ENCODE data around the gene FSIP1.

The FSIP1 gene

GRCh38 chr15:39746714-39747276, 35.8 kb downstream of the FSIP1 start:
- Histone ChIP-seq H3K27me3 (ENCODE audit: insufficient read depth, low read length) (no peaks in the 10 kb centered on the region), H2AFZ (ENCODE audit: insufficient read depth, low read length, poor library complexity) (no peak overlapping the region), H3K4me1 (ENCODE audit: control insufficient read depth in 1 of 2, insufficient read depth in 2 of 2, low read length in 2 of 2) (no peaks in the 10 kb centered on the region), H2BK5ac (ENCODE audit: low read depth, low read length, poor library complexity) (no peak overlapping the region), H3K36me3 (ENCODE audit: control insufficient read depth in 1 of 2, insufficient read depth in 2 of 2, low read length in 2 of 2) (no peaks in the 10 kb centered on the region), H4K8ac (ENCODE audit: low read depth, low read length) (no peak overlapping the region), H4K12ac (ENCODE audit: low read depth, low read length) (no peak overlapping the region), H3K9me3 (ENCODE audit: insufficient read depth, low read depth, low read length) (no peaks in the 10 kb centered on the region), H3K79me2 (ENCODE audit: control insufficient read depth, insufficient read depth, low read length, poor library complexity) (no peaks in the 10 kb centered on the region), H3K23ac (ENCODE audit: low read length) (no peak overlapping the region), H3K4me3 (ENCODE audit: low read depth, low read length) (no peak overlapping the region), H2BK120ac (ENCODE audit: insufficient read depth, low read length, poor library complexity) (no peak overlapping the region), H2BK12ac (ENCODE audit: low read length) (no peak overlapping the region), H3K9ac (ENCODE audit: low read length) (no peak overlapping the region), H4K91ac (ENCODE audit: low read depth, low read length) (no peak overlapping the region), H3K14ac (ENCODE audit: low read length) (no peak overlapping the region), H3K79me1 (ENCODE audit: low read length) (no peaks in the 10 kb centered on the region), H2AK5ac (ENCODE audit: low read length) (no peak overlapping the region), H3K4me2 (ENCODE audit: low read length) (no peak overlapping the region), H3K4ac (ENCODE audit: low read depth, low read length) (no peak overlapping the region), H3K27ac (ENCODE audit: low read depth, low read length) (no peak overlapping the region), H3K18ac (ENCODE audit: low read length) (no peak overlapping the region)
- no peak for DNase-seq
- no CpG with 5 or more reads among the region's 1 CpG for WGBS (ENCODE audit: extremely low coverage, insufficient coverage, insufficient read length)

DNA sequence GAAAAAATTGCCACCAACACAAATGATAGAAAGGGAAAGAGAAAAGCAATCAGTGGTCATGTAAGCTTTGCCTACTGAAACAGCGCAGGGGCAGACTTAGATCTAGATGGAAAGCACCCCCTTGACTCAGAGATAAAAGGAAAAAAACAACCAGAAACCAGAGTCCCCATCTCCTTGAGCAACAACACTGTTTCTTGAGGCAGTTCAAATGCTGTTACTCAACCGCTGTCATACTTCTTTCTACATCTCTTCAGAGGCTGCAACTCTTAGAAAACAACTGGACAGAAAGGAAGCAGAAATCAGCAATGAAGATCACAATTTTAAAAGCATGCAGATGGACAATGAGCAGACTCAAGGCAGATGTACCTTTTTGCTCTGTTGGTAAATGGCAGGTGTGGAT, 36.5 kb downstream of the FSIP1 start:
- Histone ChIP-seq H4K8ac (ENCODE audit: low read depth, low read length) (no peak overlapping the region), H3K9ac (ENCODE audit: low read length) (no peak overlapping the region), H3K27me3 (ENCODE audit: insufficient read depth, low read length) (no peaks in the 10 kb centered on the region)

DNA sequence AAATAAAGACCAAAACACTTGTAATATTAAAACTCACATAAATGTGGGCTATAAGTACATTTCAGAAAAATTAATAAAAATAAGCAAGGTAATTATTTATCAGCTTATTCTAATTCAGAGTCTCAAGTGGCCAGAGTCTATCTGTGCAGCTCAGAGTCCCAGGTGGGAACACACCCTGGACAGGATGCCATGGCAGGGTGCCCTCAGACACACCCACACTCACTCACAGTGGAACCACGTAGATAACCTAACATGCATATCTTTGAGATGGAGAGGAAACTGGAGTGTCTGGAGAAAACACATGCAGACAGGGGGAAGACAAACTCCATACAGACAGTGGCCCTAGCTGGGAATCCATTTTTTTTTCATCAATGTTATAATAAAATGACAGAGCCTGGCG, 37.2 kb downstream of the FSIP1 start:
- H3K4me1 ChIP-seq (ENCODE audit: control insufficient read depth in 1 of 2, insufficient read depth in 2 of 2, low read length in 2 of 2), result no peaks in the 10 kb centered on the region
- H2BK120ac ChIP-seq (ENCODE audit: insufficient read depth, low read length, poor library complexity), result no peak overlapping the region
- H3K79me2 ChIP-seq (ENCODE audit: control insufficient read depth, insufficient read depth, low read length, poor library complexity), result no peaks in the 10 kb centered on the region
- WGBS (ENCODE audit: extremely low coverage, insufficient coverage, insufficient read length), result no CpG with 5 or more reads among the region's 2 CpGs
- H3K9me3 ChIP-seq (ENCODE audit: insufficient read depth, low read depth, low read length), result no peaks in the 10 kb centered on the region
- DNase-seq, result no peak
- H3K36me3 ChIP-seq (ENCODE audit: control insufficient read depth in 1 of 2, insufficient read depth in 2 of 2, low read length in 2 of 2), result no peaks in the 10 kb centered on the region
- no peak overlapping the region for H2AK5ac ChIP-seq (ENCODE audit: low read length)
- H3K27ac ChIP-seq (ENCODE audit: low read depth, low read length), result no peak overlapping the region
- H3K9ac ChIP-seq (ENCODE audit: low read length), result no peak overlapping the region
- H2BK5ac ChIP-seq (ENCODE audit: low read depth, low read length, poor library complexity), result no peak overlapping the region
- H3K79me1 ChIP-seq (ENCODE audit: low read length), result no peaks in the 10 kb centered on the region
- no peak overlapping the region for H3K18ac ChIP-seq (ENCODE audit: low read length)
- no peak overlapping the region for H3K4ac ChIP-seq (ENCODE audit: low read depth, low read length)
- H3K27me3 ChIP-seq (ENCODE audit: insufficient read depth, low read length), result no peaks in the 10 kb centered on the region
- no peak overlapping the region for H3K14ac ChIP-seq (ENCODE audit: low read length)
- no peak overlapping the region for H2BK12ac ChIP-seq (ENCODE audit: low read length)
- no peak overlapping the region for H3K23ac ChIP-seq (ENCODE audit: low read length)
- no peak overlapping the region for H3K4me3 ChIP-seq (ENCODE audit: low read depth, low read length)
- H2AFZ ChIP-seq (ENCODE audit: insufficient read depth, low read length, poor library complexity), result no peak overlapping the region
- H4K8ac ChIP-seq (ENCODE audit: low read depth, low read length), result no peak overlapping the region
- H3K4me2 ChIP-seq (ENCODE audit: low read length), result no peak overlapping the region
- no peak overlapping the region for H4K12ac ChIP-seq (ENCODE audit: low read depth, low read length)
- no peak overlapping the region for H4K91ac ChIP-seq (ENCODE audit: low read depth, low read length)

More for the DNA sequence above, 36.5 kb downstream of the FSIP1 start:
- Histone ChIP-seq H3K36me3 (ENCODE audit: control insufficient read depth in 1 of 2, insufficient read depth in 2 of 2, low read length in 2 of 2) (no peaks in the 10 kb centered on the region), H3K4me2 (ENCODE audit: low read length) (no peak overlapping the region), H4K12ac (ENCODE audit: low read depth, low read length) (no peak overlapping the region), H3K14ac (ENCODE audit: low read length) (no peak overlapping the region), H2BK5ac (ENCODE audit: low read depth, low read length, poor library complexity) (no peak overlapping the region), H2AK5ac (ENCODE audit: low read length) (no peak overlapping the region), H2BK12ac (ENCODE audit: low read length) (no peak overlapping the region), H2AFZ (ENCODE audit: insufficient read depth, low read length, poor library complexity) (no peak overlapping the region), H3K4me1 (ENCODE audit: control insufficient read depth in 1 of 2, insufficient read depth in 2 of 2, low read length in 2 of 2) (no peaks in the 10 kb centered on the region), H3K79me2 (ENCODE audit: control insufficient read depth, insufficient read depth, low read length, poor library complexity) (no peaks in the 10 kb centered on the region), H3K9me3 (ENCODE audit: insufficient read depth, low read depth, low read length) (no peaks in the 10 kb centered on the region), H3K4ac (ENCODE audit: low read depth, low read length) (no peak overlapping the region), H3K27ac (ENCODE audit: low read depth, low read length) (no peak overlapping the region), H3K18ac (ENCODE audit: low read length) (no peak overlapping the region), H4K91ac (ENCODE audit: low read depth, low read length) (no peak overlapping the region), H3K23ac (ENCODE audit: low read length) (peak overlapping the region; percentile 98), H2BK120ac (ENCODE audit: insufficient read depth, low read length, poor library complexity) (no peak overlapping the region), H3K4me3 (ENCODE audit: low read depth, low read length) (no peak overlapping the region), H3K79me1 (ENCODE audit: low read length) (no peaks in the 10 kb centered on the region)
- no peak for DNase-seq
- no CpG with 5 or more reads among the region's 2 CpGs for WGBS (ENCODE audit: extremely low coverage, insufficient coverage, insufficient read length)

DNA sequence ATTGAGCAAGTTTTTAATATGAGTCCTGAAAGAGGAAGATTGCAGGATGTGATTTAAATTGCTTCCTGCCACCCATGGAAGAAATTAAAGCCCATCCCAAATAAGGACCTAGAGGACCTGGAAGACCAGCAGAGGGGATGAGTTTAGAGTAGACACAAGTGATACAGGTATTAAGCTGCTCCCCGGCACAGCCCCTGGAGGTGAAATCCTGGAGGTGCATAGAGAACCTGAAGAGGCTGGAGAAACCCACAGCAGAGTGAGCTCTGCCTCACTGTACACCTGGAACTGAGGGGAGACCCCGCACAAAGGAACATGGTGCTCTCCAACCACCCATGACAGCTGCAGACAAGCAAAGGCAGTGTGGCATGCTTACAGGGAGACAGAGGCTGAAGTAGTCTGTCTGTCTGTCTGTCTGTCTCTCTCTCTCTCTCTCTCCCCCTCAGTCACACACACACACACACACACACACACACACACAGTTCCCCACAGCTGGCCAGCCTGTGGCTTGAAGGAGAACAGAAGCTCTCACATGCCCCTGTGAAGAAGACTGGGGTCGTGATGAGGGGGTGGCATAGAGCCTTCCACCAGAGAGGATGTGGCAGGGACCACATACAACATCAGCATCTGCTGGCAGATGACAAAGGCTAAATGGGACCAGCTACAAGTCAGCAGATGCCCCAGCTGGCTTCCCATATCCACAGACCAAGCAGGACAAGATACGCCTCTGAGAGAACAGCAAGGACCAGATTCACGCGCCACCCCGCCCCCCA, 38.1 kb downstream of the FSIP1 start:
- no CpG with 5 or more reads among the region's 7 CpGs for WGBS (ENCODE audit: extremely low coverage, insufficient coverage, insufficient read length)
- Histone ChIP-seq H3K18ac (ENCODE audit: low read length) (no peak overlapping the region), H3K79me2 (ENCODE audit: control insufficient read depth, insufficient read depth, low read length, poor library complexity) (no peaks in the 10 kb centered on the region)

More for the DNA sequence above, 38.1 kb downstream of the FSIP1 start:
- H2BK12ac ChIP-seq (ENCODE audit: low read length), result no peak overlapping the region
- H3K23ac ChIP-seq (ENCODE audit: low read length), result no peak overlapping the region
- no peak overlapping the region for H3K4ac ChIP-seq (ENCODE audit: low read depth, low read length)
- no peak overlapping the region for H3K4me3 ChIP-seq (ENCODE audit: low read depth, low read length)
- H3K4me1 ChIP-seq (ENCODE audit: control insufficient read depth in 1 of 2, insufficient read depth in 2 of 2, low read length in 2 of 2), result no peaks in the 10 kb centered on the region
- H3K36me3 ChIP-seq (ENCODE audit: control insufficient read depth in 1 of 2, insufficient read depth in 2 of 2, low read length in 2 of 2), result no peaks in the 10 kb centered on the region
- H2AK5ac ChIP-seq (ENCODE audit: low read length), result no peak overlapping the region
- H3K4me2 ChIP-seq (ENCODE audit: low read length), result no peak overlapping the region
- H3K9me3 ChIP-seq (ENCODE audit: insufficient read depth, low read depth, low read length), result no peaks in the 10 kb centered on the region
- no peak overlapping the region for H3K9ac ChIP-seq (ENCODE audit: low read length)
- H3K27ac ChIP-seq (ENCODE audit: low read depth, low read length), result no peak overlapping the region
- no peak overlapping the region for H2AFZ ChIP-seq (ENCODE audit: insufficient read depth, low read length, poor library complexity)
- no peaks in the 10 kb centered on the region for H3K27me3 ChIP-seq (ENCODE audit: insufficient read depth, low read length)
- no peak for DNase-seq
- no peak overlapping the region for H3K14ac ChIP-seq (ENCODE audit: low read length)
- no peak overlapping the region for H2BK120ac ChIP-seq (ENCODE audit: insufficient read depth, low read length, poor library complexity)
- no peak overlapping the region for H4K12ac ChIP-seq (ENCODE audit: low read depth, low read length)
- H3K79me1 ChIP-seq (ENCODE audit: low read length), result no peaks in the 10 kb centered on the region
- no peak overlapping the region for H4K91ac ChIP-seq (ENCODE audit: low read depth, low read length)
- no peak overlapping the region for H2BK5ac ChIP-seq (ENCODE audit: low read depth, low read length, poor library complexity)
- no peak overlapping the region for H4K8ac ChIP-seq (ENCODE audit: low read depth, low read length)
